NCI-H1694 (cell line): Measurements from ENCODE around the gene SLC17A2.
"Not testable (repeated sequence)": the region's sequence is repeated elsewhere in the genome, so short reads cannot be mapped to it uniquely, and the experiment has no call there.

Experiments used
- DNase-seq: peaks from one replicate; lab custom pipeline; 2025; lab: John Stamatoyannopoulos, UW

Gene SLC17A2

DNA sequence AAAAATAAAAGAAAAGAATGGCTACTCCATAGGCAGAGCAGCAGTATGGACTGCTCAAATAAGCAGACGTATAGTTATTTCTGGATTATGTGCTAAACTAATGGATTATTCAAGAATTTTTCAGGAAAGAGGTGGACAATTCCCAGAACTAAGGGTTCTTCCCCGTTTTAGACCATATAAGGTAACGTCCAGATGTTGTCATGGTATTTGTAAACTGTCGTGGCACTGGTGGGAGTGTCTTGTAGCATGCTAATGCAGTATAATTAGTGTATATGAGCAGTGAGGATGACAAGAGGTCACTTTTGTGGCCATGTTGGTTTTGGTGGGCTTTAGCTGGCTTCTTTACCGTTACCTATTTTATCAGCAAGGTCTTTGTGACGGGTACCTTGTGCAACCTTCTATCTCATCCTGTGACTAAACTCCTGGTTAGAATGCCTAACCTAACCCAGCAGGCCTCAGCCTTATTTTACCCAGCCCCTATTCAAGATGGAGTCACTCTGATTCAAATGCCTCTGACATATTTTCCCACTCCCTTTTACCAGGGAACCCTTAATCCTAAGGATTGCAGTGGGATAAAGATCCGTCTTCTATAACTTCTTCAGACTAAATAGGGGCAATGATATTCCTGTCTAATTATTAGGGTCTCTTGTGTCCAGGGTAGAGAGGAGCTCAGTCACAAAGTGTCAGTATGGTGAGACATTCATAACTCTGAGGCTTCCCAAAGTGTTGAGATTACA is 21.0 kb upstream of the SLC17A2 start:
- no peak for DNase-seq

GRCh38 chr6:25950297-25950696 is 19.8 kb upstream of the SLC17A2 start:
- DNase-seq, result no peak

- no peak for DNase-seq
Observed at GRCh38 chr6:25949695-25950094, 19.2 kb upstream of the SLC17A2 start.

- not testable (repeated sequence) for DNase-seq
Observed at GRCh38 chr6:25947492-25947891, 17.0 kb upstream of the SLC17A2 start.

DNA sequence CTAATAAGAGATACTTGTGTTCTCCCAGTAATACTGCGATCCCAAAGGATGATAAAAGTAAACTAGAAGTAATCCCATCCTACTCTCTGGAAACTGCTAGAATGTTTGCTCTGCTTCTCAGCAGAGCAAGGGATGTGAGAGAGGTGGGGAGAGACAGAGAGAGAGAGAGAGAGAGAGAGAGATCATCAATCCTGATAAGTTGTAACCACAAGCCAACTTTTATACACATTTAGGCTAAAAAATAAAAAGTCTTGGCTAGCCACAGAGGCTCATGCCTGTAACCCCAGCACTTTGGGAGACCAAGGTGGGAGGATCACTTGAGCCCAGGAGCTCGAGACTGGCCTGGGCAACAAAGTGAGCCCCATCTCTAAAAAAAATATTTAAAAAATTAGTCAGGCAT is 16.1 kb upstream of the SLC17A2 start:
- no peak for DNase-seq

DNA sequence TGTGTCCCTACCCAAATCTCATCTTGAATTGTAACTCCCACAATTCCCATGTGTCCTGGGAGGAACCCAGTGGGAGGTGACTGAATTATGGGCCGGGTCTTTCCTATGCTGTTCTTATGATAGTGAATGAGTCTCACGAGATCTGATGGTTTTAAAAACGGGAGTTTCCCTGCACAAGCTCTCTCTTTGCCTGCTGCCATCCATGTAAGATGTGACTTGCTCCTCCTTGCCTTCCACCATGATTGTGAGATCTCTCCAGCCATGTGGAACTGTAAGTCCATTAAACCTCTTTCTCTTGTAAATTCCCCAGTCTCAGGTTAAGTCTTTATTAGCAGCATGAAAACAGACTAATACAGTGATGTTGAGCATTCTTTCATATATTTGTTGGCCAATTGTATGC is 15.2 kb upstream of the SLC17A2 start:
- DNase-seq, result not testable (repeated sequence)

DNA sequence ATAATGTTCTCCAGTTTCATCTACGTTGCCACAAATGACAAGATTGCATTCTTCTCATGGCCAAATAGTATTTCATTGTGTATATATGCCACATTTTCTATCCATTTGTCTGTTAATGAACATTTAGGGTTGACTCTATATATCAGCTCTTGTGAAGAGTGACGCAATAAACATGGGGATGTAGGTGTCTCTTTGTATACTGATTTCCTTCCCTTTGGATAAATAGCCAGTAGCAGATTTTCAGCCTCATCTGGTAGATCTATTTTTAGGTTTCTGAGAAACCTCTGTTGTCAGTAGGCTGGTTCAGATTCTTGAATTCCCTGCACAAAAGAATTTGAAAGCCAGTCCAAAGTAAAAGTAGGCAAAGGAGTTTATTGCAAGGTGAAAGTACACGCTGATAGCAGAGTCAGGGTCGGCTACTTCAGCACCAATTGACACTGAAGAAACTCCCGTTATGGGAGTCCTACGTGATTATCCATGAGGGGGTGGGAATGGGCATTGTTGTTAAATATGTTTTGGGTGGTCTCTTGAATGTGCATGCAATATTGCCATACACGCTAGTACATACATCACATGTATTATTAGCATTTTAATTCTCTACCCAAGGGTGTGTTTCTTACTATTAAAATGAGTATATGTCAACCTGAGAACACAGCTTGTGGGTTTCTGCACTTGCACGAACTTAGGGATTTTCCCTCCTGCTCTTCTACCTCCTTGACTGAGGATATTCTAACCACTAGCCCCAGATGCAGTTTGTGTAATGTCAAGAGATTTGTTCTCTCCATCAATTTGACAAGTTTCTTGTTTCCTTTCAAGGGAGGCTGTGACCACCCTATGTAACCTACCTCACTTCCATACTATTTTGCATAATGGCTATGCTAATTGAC is 14.4 kb upstream of the SLC17A2 start:
- DNase-seq, result no peak

DNA sequence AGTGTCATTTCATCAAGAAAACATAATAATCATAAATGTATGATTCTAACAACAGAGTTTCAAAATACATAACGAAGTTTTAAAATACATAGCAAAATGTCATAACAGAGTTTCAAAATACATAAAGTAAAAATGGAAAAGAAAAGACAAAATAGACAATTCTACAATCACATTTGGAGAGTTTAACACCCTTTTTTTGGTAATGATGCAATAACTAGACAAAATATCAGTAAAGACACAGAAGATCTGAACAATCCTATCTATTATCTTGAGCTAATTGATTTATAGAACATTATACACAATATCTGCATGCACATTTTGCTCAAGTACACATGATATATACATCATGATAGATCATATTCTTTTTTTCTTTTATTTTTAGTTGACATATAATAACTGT is 13.4 kb upstream of the SLC17A2 start:
- DNase-seq, result no peak

- peak; percentile 6 for DNase-seq
Observed at GRCh38 chr6:25942561-25943147, 12.2 kb upstream of the SLC17A2 start.

GRCh38 chr6:25939593-25939992 is 9.1 kb upstream of the SLC17A2 start:
- no peak for DNase-seq

DNA sequence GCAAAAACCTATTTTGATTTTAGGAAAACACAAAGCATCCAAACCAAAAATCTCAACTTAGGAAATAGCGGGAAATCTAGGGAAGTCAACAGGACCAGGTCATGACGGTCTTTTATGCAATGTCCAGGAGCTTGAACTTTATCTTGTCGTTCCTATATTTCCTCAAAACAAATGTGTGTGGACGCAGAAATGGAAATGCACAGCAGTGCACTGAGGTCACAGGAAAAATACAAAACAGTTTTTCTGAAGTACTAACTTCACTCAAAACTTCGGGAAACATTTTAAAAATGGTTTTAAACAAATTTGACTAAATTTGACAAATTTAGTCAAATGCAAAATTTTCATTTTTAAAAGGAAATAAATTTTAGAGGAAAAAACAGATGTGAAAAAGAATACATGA is 5.5 kb upstream of the SLC17A2 start:
- DNase-seq, result no peak

- no peak for DNase-seq
Observed at GRCh38 chr6:25934735-25935313, 4.3 kb upstream of the SLC17A2 start.

- DNase-seq, result no peak
Observed at GRCh38 chr6:25934156-25934555, 3.7 kb upstream of the SLC17A2 start.

GRCh38 chr6:25931411-25931709 is 869 bp upstream of the SLC17A2 start:
- DNase-seq, result no peak

DNA sequence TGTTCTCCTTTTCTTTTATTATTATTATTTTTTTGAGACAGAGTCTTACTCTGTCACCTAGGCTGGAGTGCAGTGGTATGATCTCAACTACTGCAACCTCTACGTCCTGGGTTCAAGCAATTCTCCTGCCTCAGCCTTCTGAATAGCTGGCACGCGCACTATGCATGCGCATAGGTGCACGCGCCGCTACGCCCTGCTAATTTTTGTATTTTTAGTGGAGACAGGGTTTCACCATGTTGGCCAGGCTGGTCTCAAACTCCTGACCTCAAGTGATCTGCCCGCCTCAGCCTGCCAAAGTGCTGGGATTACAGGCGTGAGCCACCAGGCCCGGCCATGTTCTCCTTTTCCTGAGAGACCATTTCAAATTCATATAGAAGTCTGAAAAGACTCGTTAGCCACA is 706 bp downstream of the SLC17A2 start:
- not testable (repeated sequence) for DNase-seq

- no peak for DNase-seq
Observed at GRCh38 chr6:25928562-25929324, 1.7 kb downstream of the SLC17A2 start.

DNA sequence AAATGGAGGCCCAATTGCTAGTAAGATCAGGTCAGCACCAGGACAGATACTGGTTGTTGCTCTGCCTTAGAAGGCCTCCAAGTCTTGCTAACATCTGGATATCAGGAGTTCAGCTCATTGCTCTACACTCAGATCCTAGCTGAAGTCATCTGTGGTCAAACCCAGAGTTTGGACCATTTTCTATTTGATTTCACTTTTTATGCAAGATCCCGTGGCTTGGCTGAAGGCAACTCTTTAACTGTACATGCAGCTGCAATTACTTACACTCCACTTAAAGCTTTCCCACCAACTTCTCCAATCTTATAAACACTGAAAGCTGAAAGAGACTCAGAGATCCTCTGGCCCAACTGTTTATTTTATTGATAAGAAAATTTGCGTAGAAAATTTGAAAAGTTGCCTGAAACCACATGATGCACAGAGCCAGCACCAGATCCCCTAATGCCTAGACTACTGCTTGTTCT is 2.7 kb downstream of the SLC17A2 start:
- DNase-seq, result no peak

DNA sequence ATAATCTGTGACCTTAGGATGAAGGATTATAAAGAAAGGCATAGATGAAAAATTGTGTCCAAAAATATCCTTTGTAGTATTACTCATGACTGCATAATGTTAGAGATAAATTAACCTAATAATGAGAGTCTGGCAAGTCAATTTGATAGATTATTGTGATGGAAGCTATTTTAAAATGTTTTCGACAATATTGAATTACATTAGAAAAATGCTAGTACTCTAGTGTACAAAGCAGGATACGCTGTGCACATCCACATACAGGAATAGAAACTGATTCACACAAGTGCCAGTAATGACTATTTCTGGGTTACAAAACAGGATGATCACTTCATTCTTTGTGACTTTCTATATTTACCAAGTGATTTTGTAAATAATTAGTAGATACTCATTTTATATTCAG is 3.3 kb downstream of the SLC17A2 start:
- no peak for DNase-seq

- DNase-seq, result no peak
Observed at GRCh38 chr6:25925876-25926275, 4.6 kb downstream of the SLC17A2 start.

DNA sequence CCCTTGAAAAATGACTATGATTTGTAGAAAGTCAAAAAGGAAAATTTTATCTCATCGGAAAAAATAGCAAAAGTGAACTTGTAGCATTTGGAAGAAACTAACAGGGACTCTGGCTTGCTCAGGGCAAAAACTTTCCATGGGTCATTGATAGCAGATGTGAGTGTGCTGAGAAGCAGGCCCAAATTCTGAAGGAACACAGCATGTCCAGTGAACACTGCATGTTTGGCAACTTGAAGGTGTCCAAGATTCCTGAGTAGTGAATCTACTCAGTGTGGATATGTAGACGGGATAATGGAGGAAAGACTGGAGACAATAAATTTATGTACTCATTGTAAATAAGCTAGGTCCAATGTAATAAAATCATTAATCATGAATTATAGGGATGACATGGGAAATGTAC is 8.2 kb downstream of the SLC17A2 start:
- no peak for DNase-seq

- no peak for DNase-seq
Observed at GRCh38 chr6:25921525-25922203, 8.8 kb downstream of the SLC17A2 start.
